ENCODE data around the gene PACC1.
A peak's percentile ranks its signal among the peaks of the same experiment; 100 is the strongest.

The PACC1 gene

DNA sequence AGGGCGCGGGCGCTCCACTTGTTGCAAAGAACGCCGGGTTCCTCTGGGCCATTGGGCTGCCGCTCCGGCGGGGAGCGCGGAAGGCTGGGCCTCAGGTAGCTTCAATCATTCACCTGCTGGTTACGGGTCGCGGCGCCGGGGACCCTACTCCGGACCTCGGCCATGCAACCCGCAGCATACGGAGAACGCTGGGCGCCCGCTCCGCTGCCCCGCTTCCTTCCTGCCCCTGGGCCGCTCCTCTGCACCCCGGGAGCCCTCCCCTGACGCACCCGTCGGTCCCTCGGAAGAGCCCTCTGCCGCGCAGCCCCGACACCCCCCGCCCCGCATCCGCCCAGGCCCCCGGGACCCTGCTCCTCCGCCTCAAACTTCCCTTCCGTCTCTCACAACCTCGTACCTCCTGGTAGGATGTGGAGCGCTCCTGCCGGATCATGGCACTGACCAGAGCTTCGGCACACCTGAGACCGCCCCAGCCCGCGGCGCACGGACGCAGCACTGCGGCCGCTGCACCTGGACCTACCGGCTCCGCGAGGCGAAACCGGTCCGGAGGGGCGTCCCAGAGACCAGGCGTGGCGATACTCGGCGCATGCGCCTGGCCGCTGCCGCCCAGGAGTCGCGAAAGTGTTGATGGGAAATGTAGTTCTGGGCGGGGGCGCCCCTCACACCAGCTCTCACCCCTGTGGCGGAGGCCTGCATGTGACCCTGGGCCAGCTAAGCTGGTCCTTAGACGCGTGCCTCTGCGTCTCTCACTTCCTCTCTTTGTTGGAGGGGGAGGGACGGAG, at the start of gene PACC1:
TSS of gene PACC1 (minus strand) at position 559 of the 779 bp plus-strand sequence. CDS start at position 430, 129 bp downstream.
- peak; percentile 63 for DNase-seq (ENCODE audit: low read depth)

DNA sequence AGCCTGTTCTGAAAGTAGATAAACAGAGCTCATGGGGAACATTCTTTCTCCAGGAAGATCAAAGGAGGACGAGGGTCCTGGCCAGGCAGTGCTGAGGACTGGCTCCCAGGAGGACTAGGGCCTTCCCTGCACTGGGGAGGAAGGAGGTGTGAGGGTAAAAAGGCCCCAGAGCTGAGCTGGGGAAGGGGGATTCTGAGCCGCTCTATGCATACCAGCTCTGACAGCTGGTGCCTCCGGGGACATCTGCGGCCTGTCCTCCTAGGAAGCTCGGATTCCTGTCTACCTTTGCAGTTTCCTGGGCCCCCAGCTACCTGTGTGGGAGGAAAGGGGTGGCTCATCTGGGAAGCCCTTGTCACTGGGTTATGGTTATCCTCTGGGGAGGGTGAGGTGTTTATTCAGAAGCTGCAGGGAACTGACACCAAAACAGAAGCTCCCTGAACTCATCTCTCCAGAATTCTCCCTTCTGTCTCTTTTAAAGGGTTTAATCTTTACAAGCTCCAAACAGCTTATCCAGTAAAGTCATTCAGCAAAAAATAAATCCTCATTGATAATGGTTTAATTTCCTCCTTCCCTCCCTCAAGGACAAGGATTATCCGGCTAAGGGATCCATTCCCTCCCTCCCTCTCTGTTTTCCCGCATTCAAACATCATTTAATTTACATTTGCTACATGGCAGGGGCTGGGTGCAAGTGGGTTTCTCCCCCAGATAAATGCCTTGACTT, 49.0 kb upstream of the PACC1 start:
- no peak for DNase-seq (ENCODE audit: low read depth)

DNA sequence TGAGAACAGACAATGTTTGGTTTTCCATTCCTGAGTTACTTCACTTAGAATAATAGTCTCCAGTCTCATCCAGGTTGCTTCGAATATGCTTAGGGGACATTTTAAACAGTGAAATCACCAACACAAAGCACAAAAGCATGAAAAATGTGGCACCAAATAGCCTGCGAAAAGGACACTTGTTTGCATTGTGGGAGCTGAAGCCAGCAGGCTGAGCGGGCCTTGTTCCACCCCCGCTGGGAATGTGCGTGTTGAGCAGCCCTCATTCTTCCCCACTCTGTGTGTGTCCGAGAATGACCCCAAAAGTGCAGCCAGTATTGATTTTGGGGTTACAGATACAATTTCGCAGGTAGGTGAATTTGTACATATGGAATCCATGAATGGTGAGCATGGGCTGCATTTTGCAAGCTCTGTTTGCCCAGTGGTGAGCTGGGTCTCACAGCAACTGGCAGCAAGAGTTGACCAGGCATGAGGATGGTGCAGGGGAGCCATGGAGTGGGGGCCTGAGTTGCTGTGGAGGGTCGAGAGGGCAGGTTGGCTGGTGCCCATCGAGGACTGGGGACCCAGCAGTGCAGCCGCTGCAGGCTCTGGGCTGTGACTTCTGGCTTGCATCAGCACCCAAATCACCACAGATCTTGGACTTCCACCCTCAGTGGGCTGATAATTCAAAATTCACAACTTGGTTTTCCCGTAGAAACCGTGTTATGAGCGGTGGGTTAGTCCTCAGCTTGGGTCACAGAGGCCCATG, 47.4 kb upstream of the PACC1 start:
- no peak for DNase-seq (ENCODE audit: low read depth)

DNA sequence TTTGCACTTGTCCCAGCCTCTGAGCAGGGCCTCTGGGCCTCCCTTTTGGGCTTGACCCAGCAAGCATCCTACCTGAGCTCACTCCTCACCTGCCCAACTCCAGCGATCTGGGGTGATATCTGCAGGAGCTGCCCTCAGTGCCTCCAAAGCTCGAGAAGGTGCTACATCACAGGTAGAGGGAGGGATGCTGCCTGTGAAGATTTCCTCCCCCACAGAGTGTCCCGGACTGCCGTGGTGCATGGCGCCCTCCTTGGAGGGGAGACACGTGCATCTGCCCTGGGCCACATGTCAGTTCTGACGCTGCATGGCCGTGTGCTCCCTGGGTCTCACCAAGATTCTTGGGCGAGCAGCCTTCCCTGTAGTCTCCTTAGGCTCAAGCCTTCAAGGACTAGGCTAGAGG, 45.7 kb upstream of the PACC1 start:
- DNase-seq (ENCODE audit: low read depth) = no peak

DNA sequence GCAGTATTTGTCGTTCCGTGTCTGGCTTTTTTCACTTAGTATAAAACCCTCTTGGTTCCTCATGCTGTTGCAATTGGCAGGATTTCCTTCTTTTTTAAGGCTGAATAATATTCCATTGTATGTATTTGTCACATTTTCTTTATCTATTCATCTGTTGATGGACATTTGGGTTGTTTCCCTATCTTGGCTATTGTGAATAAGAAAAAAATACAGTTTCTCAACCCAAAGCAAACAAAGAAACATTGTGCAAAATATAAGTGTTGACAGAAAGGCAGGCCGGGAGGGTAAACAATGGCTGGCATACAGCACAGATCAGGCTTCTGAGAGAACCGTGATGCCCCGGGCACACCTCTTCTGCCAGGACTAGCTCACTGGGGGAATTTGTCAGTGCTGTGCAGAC, 45.0 kb upstream of the PACC1 start:
- DNase-seq (ENCODE audit: low read depth) = no peak

DNA sequence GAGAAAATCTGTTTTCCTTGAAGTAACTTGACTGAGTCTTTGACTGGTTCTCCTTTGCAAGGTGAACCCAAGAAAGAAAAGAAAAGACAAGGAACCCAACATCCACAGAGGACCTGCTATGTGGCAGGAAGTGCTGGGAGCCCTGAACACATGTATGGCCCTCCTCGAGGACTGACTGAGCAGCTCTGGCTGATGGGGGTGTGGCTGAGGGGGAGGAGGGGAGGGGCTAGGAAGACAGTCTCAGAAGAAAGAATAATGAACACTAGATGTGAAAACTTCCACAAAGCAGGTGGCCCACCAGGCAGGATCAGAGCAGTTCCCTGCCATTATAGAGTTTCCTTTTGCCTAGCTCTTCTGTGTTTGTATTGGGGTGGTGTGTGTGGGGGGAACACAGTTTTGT, 44.1 kb upstream of the PACC1 start:
- no peak for DNase-seq (ENCODE audit: low read depth)

DNA sequence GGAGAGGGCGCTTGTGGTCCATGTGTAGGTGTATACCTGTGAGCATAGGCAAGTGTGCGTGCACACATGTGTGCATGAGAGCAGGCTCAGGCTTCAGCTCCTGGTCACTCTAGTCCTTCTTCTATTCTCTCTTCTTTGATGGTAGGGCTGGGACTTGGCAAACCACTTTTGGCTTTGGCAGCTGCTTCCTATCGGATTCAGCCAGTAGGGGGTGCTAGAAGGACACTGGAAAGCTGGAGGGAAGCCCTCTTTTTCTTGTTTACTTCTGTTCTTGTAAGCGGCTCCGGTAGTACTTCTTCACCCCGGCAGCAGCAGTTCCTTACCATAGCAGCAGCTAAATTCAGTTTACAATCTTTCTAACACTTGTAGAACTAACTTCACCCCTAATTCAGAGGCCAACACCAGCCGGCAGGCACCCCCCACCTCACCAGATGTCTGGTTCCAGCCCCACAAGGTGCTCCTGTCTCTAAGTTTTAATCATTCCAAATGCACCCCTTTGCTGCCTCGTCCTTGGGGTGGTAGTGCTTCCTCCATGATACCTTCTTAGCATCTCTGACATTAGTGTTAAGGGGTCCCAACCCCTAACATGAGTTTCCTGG, 43.2 kb upstream of the PACC1 start:
- DNase-seq (ENCODE audit: low read depth) = peak; percentile 25

DNA sequence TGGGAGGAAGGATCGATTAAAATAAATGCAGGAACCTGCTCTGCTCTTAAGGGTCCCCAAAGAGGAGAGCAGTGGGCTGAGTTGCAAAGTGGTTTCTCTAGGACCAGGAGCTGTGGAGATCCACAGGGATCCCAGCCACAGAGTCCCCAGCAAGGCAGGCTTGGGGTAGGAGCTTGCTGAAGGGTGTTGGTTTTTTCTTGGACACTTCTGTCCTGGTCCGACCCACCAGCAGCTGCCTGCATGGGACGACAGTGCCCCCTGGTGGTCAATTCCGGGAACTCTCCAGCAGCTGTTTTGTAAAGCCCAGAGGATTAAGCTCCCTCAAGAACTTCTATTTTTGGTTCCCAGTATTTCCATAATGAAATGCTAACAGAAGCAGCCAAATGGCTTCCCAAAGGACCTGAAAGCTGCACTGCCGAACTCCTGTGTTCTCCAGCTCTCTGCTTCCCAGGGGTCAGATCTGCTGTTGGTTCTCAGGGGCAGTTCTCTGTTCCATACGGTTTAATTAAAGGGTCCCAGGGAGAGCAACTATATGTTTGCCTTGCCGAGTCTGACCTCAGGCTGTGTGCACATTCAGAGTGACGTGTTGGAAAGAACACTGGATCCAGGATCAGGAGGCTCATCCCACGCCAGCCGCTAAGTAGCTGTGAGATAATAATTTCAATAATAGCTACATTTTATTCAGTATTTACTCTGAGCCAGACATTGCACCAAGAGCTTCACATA, 41.3 kb upstream of the PACC1 start:
- peak; percentile 68 for DNase-seq (ENCODE audit: low read depth)

DNA sequence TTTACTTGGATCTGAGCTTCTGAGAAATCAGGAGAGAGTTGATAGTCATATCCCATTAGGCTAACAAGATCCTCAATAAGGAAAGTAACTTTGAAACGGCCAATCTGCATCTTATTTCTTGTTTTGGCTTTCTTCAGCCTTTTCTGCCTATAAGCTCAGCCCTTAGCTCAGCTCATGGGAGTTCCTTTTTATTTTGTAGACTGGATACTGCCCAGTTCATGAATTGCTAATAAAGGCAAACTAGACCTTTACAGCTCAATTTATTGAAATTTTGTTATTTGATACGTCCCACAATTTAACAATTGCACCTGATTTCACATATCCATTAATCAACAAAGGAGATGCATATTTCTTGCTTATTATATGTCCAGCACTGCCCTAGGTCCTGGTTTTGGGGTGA, 40.7 kb upstream of the PACC1 start:
- no peak for DNase-seq (ENCODE audit: low read depth)

DNA sequence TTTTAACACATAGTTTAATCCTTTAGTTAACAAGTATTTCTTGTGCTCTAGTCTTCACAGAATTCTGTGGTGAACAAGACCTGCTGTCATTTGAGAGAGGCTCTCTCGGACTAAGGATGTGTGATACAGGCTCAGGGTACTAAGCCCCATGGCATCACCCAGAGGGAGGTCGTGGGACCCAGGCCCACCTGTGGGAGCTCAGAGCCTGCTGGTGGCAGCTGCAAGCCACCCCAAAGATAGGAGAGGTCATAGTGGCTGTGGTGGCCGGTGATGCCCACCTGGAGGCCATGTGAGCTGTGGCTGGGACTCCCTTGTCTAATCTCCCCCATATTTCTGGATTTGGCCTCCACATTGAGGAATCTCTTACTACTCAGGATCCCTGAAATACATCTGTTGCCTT, 40.1 kb upstream of the PACC1 start:
- DNase-seq (ENCODE audit: low read depth) = no peak

DNA sequence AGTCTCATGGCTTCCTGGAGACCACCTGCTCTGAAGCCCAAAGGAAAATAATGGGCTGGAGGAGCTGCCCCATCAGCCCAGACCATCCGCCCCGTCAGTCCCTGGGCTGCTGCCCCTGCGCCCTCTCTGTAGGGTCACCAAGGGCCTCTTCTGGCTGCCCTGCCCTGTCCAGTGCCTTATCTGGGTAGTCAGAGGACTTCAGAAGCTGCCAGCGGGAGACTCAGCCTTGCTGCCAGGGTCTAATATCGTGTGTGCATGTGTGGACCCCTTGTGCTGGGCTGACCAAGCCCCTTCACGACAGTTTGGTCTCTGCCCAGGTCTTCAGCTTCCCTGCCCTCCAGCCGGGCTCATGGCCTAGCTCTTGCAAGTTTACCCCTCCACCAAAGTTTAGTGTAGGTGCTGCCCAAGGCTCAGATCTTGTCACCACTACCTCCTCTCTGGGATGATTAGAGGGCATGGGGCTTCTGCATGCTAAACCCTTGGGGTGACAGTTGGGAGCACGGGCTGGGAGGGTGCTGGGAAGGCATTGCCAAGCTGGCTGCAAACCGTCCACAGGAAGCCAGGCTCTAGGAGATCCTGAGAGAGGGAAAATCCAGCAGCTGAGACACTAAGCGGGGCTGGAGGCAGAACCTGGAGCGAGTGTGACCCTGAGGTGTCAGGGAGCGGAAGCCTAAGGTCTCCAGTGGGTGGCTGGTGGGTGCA, 38.6 kb upstream of the PACC1 start:
- no peak for DNase-seq (ENCODE audit: low read depth)

DNA sequence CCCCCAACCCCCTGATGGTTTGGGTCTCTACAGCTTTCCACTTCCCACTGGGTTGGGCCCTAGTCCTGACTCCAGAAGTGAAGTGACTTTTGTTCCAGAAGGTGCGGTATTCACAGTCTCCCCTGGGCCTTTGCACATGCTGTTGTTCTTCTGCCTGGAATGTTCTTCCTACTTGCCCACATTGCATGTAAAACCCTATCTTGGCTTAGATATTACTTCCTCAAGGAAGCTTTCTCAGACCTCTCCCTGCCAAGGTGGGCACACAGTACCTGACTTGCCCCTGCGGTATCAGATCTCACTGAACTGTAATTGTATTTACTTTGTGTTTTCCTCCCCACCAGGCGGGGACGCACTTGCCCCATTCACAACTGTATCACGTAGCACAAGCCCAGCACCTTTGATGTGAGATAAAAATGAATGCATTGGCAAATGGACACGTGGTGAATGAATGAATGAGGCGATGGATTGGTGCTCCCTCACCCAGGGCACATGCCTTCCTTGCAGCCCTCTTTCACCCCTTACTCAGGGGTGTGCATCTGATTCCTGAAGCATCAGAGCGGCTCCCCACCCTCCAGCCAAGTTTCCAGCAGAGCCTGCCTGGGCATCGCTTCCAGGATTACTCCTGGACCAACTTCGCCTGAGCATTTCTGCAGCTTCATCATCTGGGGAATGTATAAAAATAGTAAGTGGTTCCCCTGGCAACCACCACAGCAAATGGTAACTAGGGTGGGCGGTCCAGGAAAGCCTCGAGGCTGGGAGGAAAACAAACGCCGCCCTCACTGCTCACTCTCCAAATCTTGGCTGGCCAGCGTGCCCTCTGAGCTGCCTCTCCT, 37.9 kb upstream of the PACC1 start:
- peak; percentile 94 for DNase-seq (ENCODE audit: low read depth)

DNA sequence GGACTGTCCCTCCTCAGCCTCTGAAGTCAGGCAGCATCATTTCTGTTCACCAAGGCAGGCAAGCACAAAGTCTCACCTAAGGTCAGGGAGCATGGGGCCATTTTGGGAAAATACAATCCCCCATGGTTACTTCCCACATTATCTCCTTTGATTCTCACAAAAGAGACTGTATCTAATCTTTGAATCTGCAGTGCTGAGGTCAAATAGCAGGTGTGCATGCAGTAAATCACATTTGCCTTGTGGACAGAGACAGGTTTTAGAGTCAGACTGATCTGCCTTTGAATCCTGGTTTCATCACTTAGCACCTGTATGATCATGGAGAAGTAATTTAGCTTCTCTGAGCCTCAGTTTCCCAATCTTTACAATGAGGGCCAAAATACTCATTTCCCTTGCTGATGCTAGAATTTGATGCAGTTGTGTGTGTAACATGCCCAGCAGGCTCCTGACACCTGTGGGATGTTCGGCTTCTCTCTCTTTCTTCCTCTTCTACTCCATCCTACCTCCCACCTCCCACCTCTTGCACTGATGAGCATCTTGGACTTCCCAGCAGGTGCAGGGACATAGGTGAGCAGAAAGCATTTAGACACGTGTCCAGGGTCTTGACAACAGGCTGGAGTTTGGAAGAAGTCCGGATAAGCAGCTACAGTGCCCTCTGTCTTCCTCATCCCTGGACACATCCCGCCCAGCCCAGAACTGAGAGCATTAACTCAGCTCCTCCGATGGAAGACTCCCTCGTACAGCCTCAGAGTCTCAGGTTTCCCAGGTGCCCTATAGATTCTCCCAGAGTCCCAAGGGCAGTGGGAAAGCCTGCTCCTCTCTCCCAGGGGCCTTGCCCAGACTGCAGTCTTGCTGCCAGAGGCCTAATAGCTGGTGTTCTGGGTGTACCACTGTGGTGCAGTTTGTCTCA, 37.0 kb upstream of the PACC1 start:
- DNase-seq (ENCODE audit: low read depth) = no peak

DNA sequence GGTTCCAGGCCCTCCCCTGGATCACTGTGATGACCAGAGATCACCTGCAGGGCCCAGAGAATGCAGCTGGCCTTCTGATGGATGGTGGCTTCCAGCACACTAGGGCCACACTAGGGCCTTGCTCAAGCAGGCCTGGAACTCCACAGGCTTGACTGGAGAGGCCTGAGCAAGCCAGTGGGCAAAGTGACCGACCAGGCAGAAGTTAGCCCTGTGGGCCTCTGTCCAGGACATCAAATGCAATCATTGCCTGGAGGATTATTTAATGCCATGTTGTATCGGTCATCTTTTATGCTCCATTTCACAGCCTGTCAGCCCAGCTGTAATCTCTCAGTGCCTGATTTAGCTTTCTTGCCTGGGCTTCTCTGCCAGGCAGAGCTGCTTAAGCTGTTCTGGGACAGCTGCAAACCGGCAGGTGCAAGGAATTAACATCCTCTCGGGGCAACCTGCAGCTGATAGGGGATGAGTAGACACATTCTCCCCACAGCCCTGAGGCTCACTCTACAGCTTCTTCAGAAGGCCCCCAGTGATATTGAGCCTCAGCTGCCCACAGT, 35.7 kb upstream of the PACC1 start:
- DNase-seq (ENCODE audit: low read depth) = no peak

DNA sequence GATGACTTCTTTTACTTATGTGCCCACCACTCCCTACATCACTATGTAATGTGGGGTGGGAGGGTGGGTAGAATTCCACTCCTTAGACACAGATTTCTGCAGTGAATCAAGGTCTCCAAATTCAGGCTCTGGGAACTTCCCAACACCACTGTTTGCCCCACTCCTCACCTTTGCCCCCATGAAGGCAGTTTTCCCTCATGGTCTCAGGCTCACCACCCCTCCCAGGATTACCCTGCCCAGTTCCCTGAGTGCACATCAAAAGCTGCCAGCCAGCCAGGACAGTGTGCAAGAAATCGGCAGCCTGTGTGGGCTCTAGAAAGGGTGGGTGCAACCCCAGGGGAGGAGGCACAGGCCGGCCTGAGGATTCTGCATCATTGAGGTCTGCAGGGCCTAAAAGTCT, 32.8 kb upstream of the PACC1 start:
- no peak for DNase-seq (ENCODE audit: low read depth)

DNA sequence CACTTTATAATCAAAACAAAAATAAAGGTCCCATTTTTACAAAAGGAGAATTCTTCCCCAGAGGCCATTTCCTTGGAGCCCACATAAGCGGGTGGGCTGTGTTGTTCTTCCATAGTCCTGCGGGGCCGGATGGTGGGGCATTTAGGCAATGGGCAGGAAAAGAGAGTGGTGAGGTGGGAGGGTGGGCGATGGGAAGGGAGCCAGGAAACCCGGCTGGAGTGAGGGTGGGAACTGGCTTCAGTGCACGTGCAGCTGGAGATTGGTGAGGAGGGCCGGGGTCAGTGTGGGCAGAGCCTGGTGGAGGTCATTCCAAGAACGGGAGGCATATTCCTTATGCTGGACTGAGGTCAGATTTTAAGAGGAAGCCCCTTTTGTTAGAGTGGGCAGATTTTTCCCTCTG, 31.6 kb upstream of the PACC1 start:
- no peak for DNase-seq (ENCODE audit: low read depth)

DNA sequence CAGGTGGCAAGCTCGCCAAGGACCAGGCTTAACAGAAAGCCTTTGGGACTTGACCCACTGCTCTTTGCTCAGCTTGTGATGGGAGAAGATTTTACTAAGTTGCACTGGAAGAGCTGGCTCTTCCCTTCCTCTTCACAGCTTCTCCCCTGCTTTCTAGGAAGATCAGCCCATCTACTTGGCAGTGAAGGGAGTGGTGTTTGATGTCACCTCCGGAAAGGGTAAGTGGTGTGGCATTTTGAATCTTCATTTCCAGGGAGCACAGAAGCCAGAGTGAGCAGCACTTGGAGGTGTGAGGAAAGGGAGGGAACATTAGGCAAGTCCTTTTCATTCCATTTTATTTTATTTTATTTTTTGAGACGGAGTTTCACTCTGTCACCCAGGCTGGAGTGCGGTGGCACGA, 27.7 kb upstream of the PACC1 start:
- no peak for DNase-seq (ENCODE audit: low read depth)

DNA sequence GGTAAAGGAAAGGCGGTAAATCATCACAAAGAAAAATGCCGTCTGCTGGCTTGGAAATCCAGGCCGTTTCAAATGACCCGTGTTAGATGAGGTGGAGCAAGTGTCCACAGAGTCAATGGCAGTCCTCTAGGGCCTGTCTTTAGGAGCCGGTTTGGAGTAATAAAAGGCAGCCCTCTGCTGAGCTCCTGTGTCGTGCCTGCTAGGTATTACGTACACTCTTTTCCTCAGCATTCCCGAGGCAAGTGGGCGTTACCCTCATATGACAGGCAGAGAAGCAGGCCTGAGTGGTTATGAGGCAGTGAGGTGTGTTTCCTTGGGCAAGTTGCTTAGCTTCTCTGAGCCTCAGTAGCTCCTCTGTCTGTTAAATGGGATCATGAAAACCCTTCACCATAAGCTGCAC, 25.7 kb upstream of the PACC1 start:
- no peak for DNase-seq (ENCODE audit: low read depth)

DNA sequence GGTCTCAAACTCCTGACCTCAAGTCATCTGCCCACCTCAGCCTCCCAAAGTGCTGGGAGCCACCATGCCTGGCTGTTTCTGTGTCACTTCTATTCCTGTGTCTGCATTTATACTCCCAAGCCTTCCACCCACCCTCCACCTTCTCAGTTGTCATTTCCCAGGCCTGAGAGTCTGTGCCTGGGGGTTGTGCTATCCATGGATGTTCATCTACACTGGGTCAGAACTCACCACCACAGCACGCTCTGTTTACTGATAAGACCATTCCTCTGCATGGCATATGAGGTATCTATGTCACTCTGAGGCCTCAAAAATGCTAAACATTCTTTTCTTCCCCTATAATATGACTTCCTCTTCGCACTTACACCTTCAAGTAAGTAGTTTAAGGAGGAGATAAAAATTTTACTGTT, 24.1 kb upstream of the PACC1 start:
- DNase-seq (ENCODE audit: low read depth) = no peak

Data from stromal cell of bone marrow (primary cell).